IPS-20b (cell line): ENCODE measurements around the gene EXOSC7.
A peak's percentile ranks its signal among the peaks of the same experiment; 100 is the strongest.

Experiments
- H3K27ac ChIP-seq: one replicate; pipeline ENCODE4 v1.5.1; 2013; ENCODE audit warnings: low read length
- H3K27me3 ChIP-seq: 2 replicates; pipeline ENCODE4 v1.6.1; 2013; ENCODE audit warnings: mild to moderate bottlenecking, low read length, inconsistent platforms; ENCODE audit not compliant: insufficient read depth
- H3K36me3 ChIP-seq: 2 replicates; pipeline ENCODE4 v1.6.1; 2013; ENCODE audit warnings: low read depth, mild to moderate bottlenecking, inconsistent platforms, low read length, moderate library complexity; ENCODE audit not compliant: insufficient read depth
- H3K4me1 ChIP-seq: 2 replicates; pipeline ENCODE4 v1.6.1; 2013; ENCODE audit warnings: mild to moderate bottlenecking, control low read depth, inconsistent platforms, low read length, moderate library complexity; ENCODE audit not compliant: insufficient read depth
- H3K4me3 ChIP-seq: 2 replicates; pipeline ENCODE4 v1.5.1; 2013; ENCODE audit warnings: mild to moderate bottlenecking, low read length, inconsistent platforms
- H3K9ac ChIP-seq: 2 replicates; pipeline ENCODE4 v1.6.1; 2013; ENCODE audit warnings: low read depth, mild to moderate bottlenecking, inconsistent platforms, low read length, moderate library complexity
- H3K9me3 ChIP-seq: 2 replicates; pipeline ENCODE4 v1.6.1; 2013; ENCODE audit warnings: mild to moderate bottlenecking, low read depth, low read length, inconsistent platforms; ENCODE audit not compliant: insufficient read depth

Gene EXOSC7

GRCh38 chr3:45029216-45029615 is 53.2 kb downstream of the EXOSC7 start:
- no peaks in the 10 kb centered on the region; the same call in 1 of the 2 replicates for H3K4me1 ChIP-seq
- no peak overlapping the region for H3K4me3 ChIP-seq
- no peak overlapping the region for H3K27ac ChIP-seq
- H3K36me3 ChIP-seq, result no peaks in the 10 kb centered on the region
- H3K9me3 ChIP-seq, result no peaks in the 10 kb centered on the region
- H3K27me3 ChIP-seq, result peaks cover 26% of the 10 kb centered on the region
- H3K9ac ChIP-seq, result no peak overlapping the region

GRCh38 chr3:45029661-45030060 is 53.6 kb downstream of the EXOSC7 start:
- Histone ChIP-seq H3K4me3 (no peak overlapping the region), H3K27ac (no peak overlapping the region), H3K9me3 (no peaks in the 10 kb centered on the region), H3K36me3 (no peaks in the 10 kb centered on the region), H3K9ac (no peak overlapping the region), H3K27me3 (peaks cover 30% of the 10 kb centered on the region), H3K4me1 (no peaks in the 10 kb centered on the region; the same call in 1 of the 2 replicates)

GRCh38 chr3:45031531-45031930 is 55.5 kb downstream of the EXOSC7 start:
- H3K27ac ChIP-seq, result no peak overlapping the region
- no peaks in the 10 kb centered on the region for H3K36me3 ChIP-seq
- no peaks in the 10 kb centered on the region; the same call in 1 of the 2 replicates for H3K4me1 ChIP-seq
- H3K27me3 ChIP-seq, result peaks cover 41% of the 10 kb centered on the region
- H3K9ac ChIP-seq, result no peak overlapping the region
- no peak overlapping the region for H3K4me3 ChIP-seq
- no peaks in the 10 kb centered on the region for H3K9me3 ChIP-seq

- Histone ChIP-seq H3K9ac (no peak overlapping the region), H3K4me3 (no peak overlapping the region), H3K27ac (no peak overlapping the region), H3K36me3 (no peaks in the 10 kb centered on the region), H3K9me3 (no peaks in the 10 kb centered on the region), H3K27me3 (peaks cover 47% of the 10 kb centered on the region), H3K4me1 (no peaks in the 10 kb centered on the region; the same call in 1 of the 2 replicates)
These were observed 56.1 kb downstream of the EXOSC7 start for GRCh38 chr3:45032113-45032512.

- peaks cover 6% of the 10 kb centered on the region; the same call in 1 of the 2 replicates for H3K4me1 ChIP-seq
- no peak overlapping the region for H3K4me3 ChIP-seq
- peaks cover 51% of the 10 kb centered on the region for H3K27me3 ChIP-seq
- no peaks in the 10 kb centered on the region for H3K9me3 ChIP-seq
- H3K36me3 ChIP-seq, result no peaks in the 10 kb centered on the region
- no peak overlapping the region for H3K27ac ChIP-seq
- H3K9ac ChIP-seq, result no peak overlapping the region
These were observed 57.7 kb downstream of the EXOSC7 start for GRCh38 chr3:45033791-45034190.

GRCh38 chr3:45034612-45035252 is 58.7 kb downstream of the EXOSC7 start:
- Histone ChIP-seq H3K36me3 (no peaks in the 10 kb centered on the region), H3K27ac (no peak overlapping the region), H3K4me1 (peaks cover 6% of the 10 kb centered on the region; the same call in 1 of the 2 replicates), H3K4me3 (no peak overlapping the region), H3K9me3 (no peaks in the 10 kb centered on the region), H3K27me3 (peaks cover 51% of the 10 kb centered on the region), H3K9ac (no peak overlapping the region)

- no peak overlapping the region for H3K27ac ChIP-seq
These were observed 59.6 kb downstream of the EXOSC7 start for GRCh38 chr3:45035441-45036301.

GRCh38 chr3:45037720-45038455 is 61.8 kb downstream of the EXOSC7 start:
- H3K27ac ChIP-seq, result no peak overlapping the region
- no peak overlapping the region for H3K9ac ChIP-seq
- H3K4me1 ChIP-seq, result peaks cover 6% of the 10 kb centered on the region; the same call in 1 of the 2 replicates
- peaks cover 46% of the 10 kb centered on the region for H3K27me3 ChIP-seq
- H3K9me3 ChIP-seq, result no peaks in the 10 kb centered on the region
- no peak overlapping the region for H3K4me3 ChIP-seq
- no peaks in the 10 kb centered on the region for H3K36me3 ChIP-seq

More at GRCh38 chr3:45035441-45036301, 59.6 kb downstream of the EXOSC7 start:
- no peak overlapping the region for H3K9ac ChIP-seq
- H3K27me3 ChIP-seq, result peaks cover 51% of the 10 kb centered on the region
- no peaks in the 10 kb centered on the region for H3K9me3 ChIP-seq
- H3K36me3 ChIP-seq, result no peaks in the 10 kb centered on the region
- H3K4me1 ChIP-seq, result peaks cover 6% of the 10 kb centered on the region; the same call in 1 of the 2 replicates
- H3K4me3 ChIP-seq, result peak overlapping the region; percentile 60

- H3K4me3 ChIP-seq, result no peak overlapping the region
- no peaks in the 10 kb centered on the region for H3K36me3 ChIP-seq
- H3K4me1 ChIP-seq, result peaks cover 10% of the 10 kb centered on the region; the same call in 1 of the 2 replicates
- no peak overlapping the region for H3K27ac ChIP-seq
- peaks cover 9% of the 10 kb centered on the region for H3K27me3 ChIP-seq
- H3K9me3 ChIP-seq, result no peaks in the 10 kb centered on the region
- no peak overlapping the region for H3K9ac ChIP-seq
These were observed 65.6 kb downstream of the EXOSC7 start for GRCh38 chr3:45041666-45042065.

- Histone ChIP-seq H3K27ac (no peak overlapping the region), H3K4me3 (no peak overlapping the region), H3K4me1 (peaks cover 10% of the 10 kb centered on the region; the same call in 1 of the 2 replicates), H3K9ac (no peak overlapping the region), H3K27me3 (peaks cover 4% of the 10 kb centered on the region), H3K36me3 (no peaks in the 10 kb centered on the region), H3K9me3 (no peaks in the 10 kb centered on the region)
These were observed 66.1 kb downstream of the EXOSC7 start for GRCh38 chr3:45042162-45042561.

- H3K27me3 ChIP-seq, result peaks cover 5% of the 10 kb centered on the region; the same call in 1 of the 2 replicates
- H3K4me3 ChIP-seq, result no peak overlapping the region
- H3K9ac ChIP-seq, result no peak overlapping the region
- H3K4me1 ChIP-seq, result 0 out of 2 replicates have a peak, but pooled peaks cover 4% of the 10 kb centered on the region
- H3K27ac ChIP-seq, result no peak overlapping the region
- H3K9me3 ChIP-seq, result no peaks in the 10 kb centered on the region
- H3K36me3 ChIP-seq, result no peaks in the 10 kb centered on the region
These were observed 67.8 kb downstream of the EXOSC7 start for GRCh38 chr3:45043728-45044299.
